Prostate gland (tissue), 2 donors: ENCODE measurements around the gene CD320.
"Not testable (repeated sequence)": the region's sequence is repeated elsewhere in the genome, so short reads cannot be mapped to it uniquely, and the experiment has no call there.

Experiments
- CTCF ChIP-seq, 4 experiments: fragments of 200-600 bp in 2 of 4; fragments of 450-650 bp in 2 of 4; sonication (generic) in 2 of 4; IDR thresholded peaks; 1 replicate in 3 of 4; 2 replicates in 1 of 4; pipeline ENCODE4 v1.5.1; 2016 to 2019; ENCODE audit warnings: antibody characterized with exemption in 4 of 4, mild to moderate bottlenecking in 2 of 4, moderate library complexity in 2 of 4
- POLR2A ChIP-seq: fragments of 450-650 bp; IDR thresholded peaks from one replicate; pipeline ENCODE4 v1.6.1; 2016; ENCODE audit warnings: antibody characterized with exemption, mild to moderate bottlenecking
- POLR2AphosphoS5 ChIP-seq: sonication (generic); formaldehyde crosslinking; IDR thresholded peaks from one replicate; pipeline ENCODE4 v1.6.1; 2017; ENCODE audit warnings: antibody characterized with exemption

DNA sequence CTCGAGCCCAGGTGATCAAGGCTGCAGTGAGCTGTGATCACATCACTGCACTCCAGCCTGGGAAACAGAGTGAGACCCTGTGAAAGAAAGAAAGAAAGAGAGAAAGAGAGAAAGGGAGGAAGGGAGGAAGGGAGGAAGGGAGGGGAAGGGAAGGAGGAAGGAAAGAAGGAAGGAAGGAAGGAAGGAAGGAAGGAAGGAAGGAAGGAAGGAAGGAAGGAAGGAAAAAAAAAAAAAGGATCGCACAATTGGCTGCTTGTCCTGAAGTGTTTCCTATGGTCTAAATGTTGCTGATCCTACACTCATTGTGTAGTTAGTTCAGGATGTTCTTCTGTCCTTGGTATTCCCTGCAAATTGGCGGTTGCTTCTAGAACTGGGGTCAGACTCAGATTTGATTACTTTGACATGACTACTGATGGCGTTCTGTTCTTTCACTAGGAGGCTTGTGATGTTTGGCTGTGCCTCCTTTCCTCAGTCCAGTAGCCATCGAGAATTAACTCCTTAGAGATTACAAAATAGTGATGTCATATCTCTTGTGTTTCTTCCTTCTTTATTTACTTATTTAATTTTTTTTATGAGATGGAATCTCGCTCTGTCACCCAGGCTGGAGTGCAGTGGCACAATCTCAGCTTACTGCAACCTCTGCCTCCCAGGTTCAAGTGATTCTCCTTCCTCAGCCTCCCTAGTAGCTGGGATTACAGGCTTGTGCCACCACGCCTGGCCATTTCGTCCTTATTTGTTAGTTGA lies 41.6 kb upstream of the CD320 start:
- TF ChIP-seq POLR2AphosphoS5; POLR2A; CTCF (IDR thresholded peaks at IDR 0.05): not testable (repeated sequence)
